Activated naive CD4-positive, alpha-beta T cell treated with anti-CD3 and anti-CD28 coated beads, Interleukin-2, amount 50 U/mL, for 72 hours (primary cell): ENCODE data around the gene JAKMIP1. TPM values are rescaled to one million over a fixed set of nuclear protein-coding genes. Genes with fewer than 3 reads are reported as not detected.

Source experiments
- ATAC-seq, 2 donors: fragments of 150-1000 bp; cut with Tn5 transposase; 2 replicates each; pipeline ENCODE4 v1.10.0; 2021; ENCODE audit warnings: mild to moderate bottlenecking in 2 of 2, moderate library complexity in 2 of 2
- DNase-seq, 2 donors: peaks; one replicate each; pipeline ENCODE4 v3.0.0; 2021 to 2022; ENCODE audit warnings: low spot score in 2 of 2
- H3K27ac Mint-ChIP-seq, 2 donors: one replicate each; pipeline ENCODE4 v1.8.0; 2022; ENCODE audit warnings: mild to moderate bottlenecking in 2 of 2, mixed read lengths in 2 of 2
- H3K36me3 Mint-ChIP-seq, 2 donors: one replicate each; pipeline ENCODE4 v1.8.0; 2022; ENCODE audit warnings: mixed read lengths in 2 of 2
- H3K9me3 Mint-ChIP-seq, 2 donors: one replicate each; pipeline ENCODE4 v1.8.0; 2022; ENCODE audit warnings: mixed read lengths in 2 of 2
- total RNA-seq, 2 donors: library from RNA; stranded (reverse); gene quantifications; one replicate each; pipeline ENCODE4 v1.2.3, GENCODE V29; 2022

JAKMIP1 gene
- total RNA-seq, 2 donors from 2014 or later: 1.3 to 7.4 TPM

DNA sequence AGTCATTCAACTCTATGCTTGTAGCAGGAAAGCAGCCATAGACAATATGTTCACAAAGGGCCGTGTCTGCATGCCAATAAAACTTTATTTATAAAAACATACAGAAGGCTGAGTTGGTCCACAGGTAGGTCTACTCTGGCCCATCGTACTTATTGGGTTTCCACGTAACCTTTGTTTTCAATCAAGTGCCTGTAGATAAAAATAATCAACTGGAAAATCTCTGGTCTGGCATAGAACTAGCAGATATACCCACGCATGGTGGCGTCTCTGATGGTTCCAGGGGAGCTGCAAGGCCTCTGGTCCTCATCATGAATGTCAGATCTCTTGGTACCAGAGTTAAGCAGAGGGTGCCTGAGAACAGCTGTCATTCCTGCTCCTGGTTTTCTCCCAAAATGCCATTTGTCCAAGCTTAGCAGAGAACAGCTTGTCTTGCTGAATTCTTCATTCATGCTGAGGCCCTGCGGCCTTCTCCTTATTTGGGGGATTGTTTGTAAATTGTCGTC is 31.4 kb upstream of the JAKMIP1 start:
- ATAC-seq: no peak
- no peak overlapping the region for H3K27ac Mint-ChIP-seq

DNA sequence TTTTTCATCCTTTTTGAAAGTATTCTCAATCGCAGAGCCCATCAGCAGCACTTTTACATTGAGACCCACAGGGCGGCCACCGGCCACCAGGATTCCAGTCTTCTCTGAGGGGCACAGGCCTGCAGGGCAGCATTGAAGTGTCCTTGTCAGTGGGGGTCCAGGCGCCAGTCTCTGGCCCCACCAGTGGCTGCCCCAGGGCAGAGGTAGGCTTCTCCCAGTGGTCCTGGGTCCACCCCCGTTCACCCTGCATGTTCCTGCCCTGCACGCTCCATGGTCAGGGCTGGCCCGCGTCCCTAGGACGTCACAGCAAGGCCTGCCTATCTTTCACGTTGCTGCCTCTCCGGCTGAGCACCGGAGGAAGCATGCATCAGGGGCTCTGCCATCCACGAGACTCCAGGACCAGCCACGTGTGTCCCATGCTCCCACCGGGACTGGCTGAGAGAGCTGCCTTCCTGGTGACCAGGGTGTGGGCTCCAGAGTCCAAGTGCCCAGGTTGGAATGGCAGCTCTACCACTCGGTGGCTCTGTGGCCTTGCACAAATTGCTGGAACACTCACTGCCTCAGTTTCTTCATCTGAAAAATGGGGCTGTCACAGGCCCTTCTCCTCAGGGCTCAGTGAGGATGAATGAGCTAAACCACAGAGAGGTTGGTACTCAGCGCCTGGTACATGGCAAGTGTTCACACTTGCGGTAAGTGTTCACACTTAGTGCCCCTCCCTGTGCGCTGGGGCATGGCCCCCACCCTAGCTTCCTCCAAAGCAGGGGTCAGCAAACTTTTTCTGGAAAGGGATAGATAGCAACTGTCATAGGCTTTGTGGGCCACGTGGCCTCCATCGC is 30.7 kb upstream of the JAKMIP1 start:
- Mint-ChIP-seq H3K36me3 (no peaks in the 10 kb centered on the region), H3K27ac (no peak overlapping the region), H3K9me3 (no peaks in the 10 kb centered on the region)
- DNase-seq (peak in 1 of 2 donors; percentile 38), ATAC-seq (no peak)

More for the DNA sequence above, 31.4 kb upstream of the JAKMIP1 start:
- Mint-ChIP-seq H3K9me3 (no peaks in the 10 kb centered on the region), H3K36me3 (no peaks in the 10 kb centered on the region)
- peak in 1 of 2 donors; percentile 21 for DNase-seq

DNA sequence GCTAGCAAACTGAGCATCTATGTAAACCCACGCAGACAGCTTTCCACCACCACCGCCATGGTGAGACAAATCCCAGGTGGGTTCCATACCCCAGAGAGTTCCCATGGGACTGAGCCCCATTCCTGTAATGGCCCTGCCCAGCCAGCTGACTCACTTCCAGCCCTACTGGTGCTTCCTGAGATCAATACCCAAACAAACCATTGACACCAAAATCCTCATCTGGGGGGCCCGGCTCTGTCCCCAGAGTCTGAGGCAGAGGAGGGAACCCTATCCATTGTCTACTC is 30.1 kb upstream of the JAKMIP1 start:
- peak in 1 of 2 donors; percentile 11 for DNase-seq
- Mint-ChIP-seq H3K36me3 (no peaks in the 10 kb centered on the region), H3K9me3 (no peaks in the 10 kb centered on the region), H3K27ac (no peak overlapping the region)
- ATAC-seq: no peak

- Mint-ChIP-seq H3K36me3 (no peaks in the 10 kb centered on the region), H3K27ac (no peak overlapping the region), H3K9me3 (no peaks in the 10 kb centered on the region)
- ATAC-seq (no peak), DNase-seq (peak in 1 of 2 donors; percentile 50)
These were observed 29.5 kb upstream of the JAKMIP1 start for GRCh38 chr4:6229671-6230501.

DNA sequence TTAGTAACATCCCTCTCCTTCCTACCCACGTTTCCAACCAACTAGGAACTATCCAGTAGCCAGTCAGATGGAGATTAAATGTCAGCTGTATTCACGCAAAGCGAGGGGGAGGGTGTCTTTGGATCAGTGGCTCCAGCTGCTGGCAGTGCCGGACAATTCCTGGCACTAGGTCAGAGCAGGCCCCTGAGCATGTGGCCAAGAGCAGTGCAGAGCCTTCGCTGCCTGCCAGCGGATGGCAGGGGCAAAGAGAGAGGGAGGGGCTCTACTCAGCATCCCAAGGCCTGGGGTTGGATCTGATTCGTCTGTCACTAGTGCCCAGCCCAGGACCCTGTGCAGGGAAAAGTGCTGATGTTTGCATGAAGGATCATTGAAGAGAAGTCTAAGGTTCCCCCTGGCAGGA is 28.7 kb upstream of the JAKMIP1 start:
- H3K36me3 Mint-ChIP-seq: no peaks in the 10 kb centered on the region
- no peak for ATAC-seq
- no peak overlapping the region for H3K27ac Mint-ChIP-seq
- DNase-seq: peak in 1 of 2 donors; percentile 37
- H3K9me3 Mint-ChIP-seq: no peaks in the 10 kb centered on the region

GRCh38 chr4:6228158-6229067 is 28.1 kb upstream of the JAKMIP1 start:
- Mint-ChIP-seq H3K9me3 (no peaks in the 10 kb centered on the region), H3K36me3 (no peaks in the 10 kb centered on the region), H3K27ac (no peak overlapping the region)
- no peak for ATAC-seq
- DNase-seq: no peak

DNA sequence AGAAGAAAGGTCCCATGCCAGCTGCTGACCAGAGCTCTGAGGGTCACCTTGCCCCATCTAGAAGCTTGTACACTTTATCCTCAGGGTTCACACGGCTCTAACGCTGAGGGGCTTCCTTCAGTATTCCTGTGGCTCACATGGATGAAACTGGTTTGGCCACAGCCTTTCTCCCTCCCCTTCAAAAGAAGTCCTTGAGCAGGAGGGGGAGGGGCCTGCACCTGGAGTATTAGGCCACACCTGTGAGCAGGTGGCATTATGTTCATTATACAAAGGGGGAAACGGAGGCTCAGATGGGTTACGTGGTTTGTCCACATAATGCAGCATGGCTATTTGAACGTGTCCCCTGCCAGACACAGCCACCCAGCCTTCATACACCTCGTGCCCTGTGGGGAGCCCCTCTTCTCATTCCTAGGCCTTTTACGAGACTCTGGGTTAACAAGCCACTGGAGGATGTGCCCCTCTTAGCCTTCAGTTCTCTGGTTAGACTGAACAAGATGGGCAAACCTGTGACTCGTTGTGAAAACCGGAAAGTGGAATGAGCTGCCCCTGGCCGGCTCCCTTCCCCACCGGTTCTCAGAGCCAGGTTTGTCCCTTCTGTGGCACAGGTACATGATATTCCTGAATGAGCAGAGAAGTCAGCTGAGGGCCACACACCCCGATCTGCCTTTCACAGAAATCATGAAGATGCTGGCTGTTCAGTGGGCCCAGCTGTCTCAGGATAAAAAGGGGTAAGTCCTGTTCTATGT is 27.2 kb upstream of the JAKMIP1 start:
- no peak for ATAC-seq
- DNase-seq: no peak
- Mint-ChIP-seq H3K9me3 (peaks cover 0 to 2% of the 10 kb centered on the region in 2 donors), H3K36me3 (peaks cover 2% of the 10 kb centered on the region in 2 donors), H3K27ac (no peak overlapping the region)

GRCh38 chr4:6226506-6226905 is 26.2 kb upstream of the JAKMIP1 start:
- peaks cover 0 to 4% of the 10 kb centered on the region in 2 donors for H3K9me3 Mint-ChIP-seq
- DNase-seq (peak in 1 of 2 donors; percentile 21), ATAC-seq (no peak)
- H3K36me3 Mint-ChIP-seq: peaks cover 4 to 6% of the 10 kb centered on the region in 2 donors
- no peak overlapping the region for H3K27ac Mint-ChIP-seq

DNA sequence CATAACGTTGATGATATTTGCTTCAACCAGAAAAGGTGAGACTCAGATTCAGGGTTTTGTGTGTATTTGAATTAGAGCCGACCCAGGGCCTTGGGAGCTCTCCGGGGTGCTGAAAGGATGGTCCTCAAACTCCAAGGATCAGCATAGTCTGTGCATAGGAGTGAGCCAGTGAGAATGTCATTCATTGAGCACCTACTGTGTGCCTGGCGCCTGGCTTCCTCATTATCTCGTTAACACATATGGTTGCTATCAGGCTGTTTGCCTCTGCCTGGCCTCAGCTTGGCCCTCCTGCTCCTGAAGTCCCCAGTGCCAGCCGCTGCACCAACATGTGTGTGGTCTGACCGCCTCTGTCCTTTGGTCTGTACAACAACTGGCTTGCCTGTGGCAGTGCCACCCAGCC is 25.1 kb upstream of the JAKMIP1 start:
- Mint-ChIP-seq H3K36me3 (peaks cover 6 to 14% of the 10 kb centered on the region in 2 donors), H3K9me3 (peaks cover 0 to 4% of the 10 kb centered on the region in 2 donors), H3K27ac (no peak overlapping the region)
- DNase-seq (no peak), ATAC-seq (no peak)

DNA sequence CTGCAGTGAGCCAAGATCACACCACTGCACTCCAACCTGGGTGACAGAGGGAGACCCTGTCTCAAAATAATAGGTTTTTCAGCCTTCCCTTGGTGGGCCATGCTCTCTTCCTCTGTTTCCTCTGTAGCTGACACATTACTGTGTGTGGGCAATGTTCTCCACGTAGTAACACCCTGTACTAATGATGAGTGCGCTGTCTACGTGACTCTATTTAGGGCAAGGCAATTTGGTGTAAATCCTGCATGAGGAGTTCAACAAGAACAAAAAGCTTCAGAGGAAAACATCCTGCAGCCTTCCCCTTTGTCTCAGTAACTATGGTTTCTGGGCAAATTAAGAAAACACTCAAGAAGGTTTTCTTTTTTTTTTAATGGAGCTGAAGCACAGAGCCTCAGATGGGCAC is 24.4 kb upstream of the JAKMIP1 start:
- no peak for DNase-seq
- no peak for ATAC-seq
- no peak overlapping the region for H3K27ac Mint-ChIP-seq
- peaks cover 0 to 4% of the 10 kb centered on the region in 2 donors for H3K9me3 Mint-ChIP-seq
- peaks cover 6 to 14% of the 10 kb centered on the region in 2 donors for H3K36me3 Mint-ChIP-seq

DNA sequence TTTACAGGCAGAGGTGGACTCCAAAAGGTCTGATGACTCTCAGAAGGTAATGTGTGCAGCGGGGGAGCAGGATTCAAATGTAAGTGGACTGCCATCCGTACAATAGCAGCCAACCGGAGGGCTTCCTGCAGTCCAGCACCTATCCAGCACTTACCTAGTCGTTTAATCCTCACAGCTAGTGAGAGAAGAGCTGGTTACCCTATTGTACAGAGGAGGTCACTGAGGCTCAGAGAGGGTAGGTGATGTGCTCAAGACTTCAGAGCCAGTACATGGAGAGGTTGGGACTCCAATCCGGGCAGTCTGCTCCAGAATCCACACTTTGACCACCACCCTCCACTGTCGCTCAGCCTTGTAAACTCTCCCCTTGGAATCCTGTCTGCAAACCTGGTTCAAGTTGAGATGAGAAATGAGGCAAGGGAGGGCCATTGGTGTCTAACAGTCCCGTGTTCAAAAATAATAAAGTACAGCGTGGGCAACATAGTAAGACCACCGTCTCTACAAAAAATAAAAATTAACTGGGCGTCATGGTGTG is 22.5 kb upstream of the JAKMIP1 start:
- no peak for ATAC-seq
- Mint-ChIP-seq H3K9me3 (peaks cover 0 to 4% of the 10 kb centered on the region in 2 donors), H3K36me3 (peaks cover 6 to 14% of the 10 kb centered on the region in 2 donors), H3K27ac (no peak overlapping the region)
- peak in 1 of 2 donors; percentile 16 for DNase-seq

- H3K27ac Mint-ChIP-seq: no peak overlapping the region
- H3K36me3 Mint-ChIP-seq: peaks cover 6 to 14% of the 10 kb centered on the region in 2 donors
- H3K9me3 Mint-ChIP-seq: peaks cover 0 to 4% of the 10 kb centered on the region in 2 donors
- DNase-seq (peak in 1 of 2 donors; percentile 38), ATAC-seq (peak in 1 of 2 donors; percentile 26)
These were observed 21.8 kb upstream of the JAKMIP1 start for GRCh38 chr4:6221851-6222760.

DNA sequence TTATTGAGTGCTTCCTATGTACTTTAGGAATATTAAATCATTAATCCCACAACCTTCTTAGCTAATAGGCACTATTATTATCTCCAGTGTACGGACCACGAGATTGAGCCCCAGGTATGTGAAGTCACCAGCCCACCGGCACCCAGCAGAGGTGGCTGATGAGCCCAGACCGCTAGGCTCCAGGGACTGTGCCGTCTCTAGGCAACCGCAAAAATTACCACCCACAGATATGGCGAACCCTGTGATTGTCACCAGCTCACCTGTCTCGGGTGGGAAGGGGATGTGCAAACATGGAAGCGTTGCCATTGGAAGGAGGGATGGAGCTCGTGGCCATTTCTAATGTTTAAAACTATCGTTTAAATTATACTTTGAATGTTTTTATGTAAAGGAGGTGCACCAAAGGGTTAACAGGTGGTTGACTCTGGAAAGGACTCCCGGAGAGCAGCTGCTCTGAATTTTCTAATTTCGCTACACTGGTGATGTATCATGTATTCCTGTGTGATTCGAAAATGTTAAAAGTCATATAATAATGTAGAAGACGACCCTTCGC is 21.0 kb upstream of the JAKMIP1 start:
- Mint-ChIP-seq H3K27ac (no peak overlapping the region), H3K36me3 (peaks cover 6 to 14% of the 10 kb centered on the region in 2 donors), H3K9me3 (peaks cover 0 to 4% of the 10 kb centered on the region in 2 donors)
- ATAC-seq: no peak
- DNase-seq: no peak

DNA sequence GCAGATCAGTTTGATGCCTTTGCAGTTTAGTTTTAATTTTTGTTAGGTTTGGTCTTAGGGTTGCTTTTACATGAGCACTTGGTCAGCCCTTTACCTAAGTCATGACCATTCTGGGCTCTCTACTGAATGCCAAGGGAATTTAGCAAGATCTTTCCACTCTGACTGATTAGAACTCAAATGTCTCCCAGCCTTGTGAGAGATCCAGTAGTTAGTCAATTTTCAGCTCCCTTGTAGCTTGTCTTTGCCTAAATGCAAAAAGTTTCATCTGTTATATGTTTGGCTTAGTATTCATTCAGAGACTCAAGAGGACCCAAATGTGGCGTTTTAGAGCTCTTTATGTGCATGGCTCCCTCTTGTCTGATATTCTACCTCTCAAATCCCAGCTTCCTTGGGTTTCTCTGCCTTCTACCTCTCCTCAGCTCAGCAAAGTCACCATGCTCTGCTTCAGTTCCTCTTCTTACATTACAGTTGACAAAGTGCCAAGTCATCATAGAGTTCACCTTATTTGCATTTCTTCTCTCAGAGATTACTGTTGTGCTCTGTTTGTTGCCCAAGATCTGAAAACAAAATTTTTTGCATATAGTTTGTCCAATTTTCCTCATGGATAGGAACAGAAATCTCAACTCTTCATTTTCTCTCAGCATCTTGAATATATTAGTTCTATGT is 17.5 kb upstream of the JAKMIP1 start:
- no peak overlapping the region for H3K27ac Mint-ChIP-seq
- H3K36me3 Mint-ChIP-seq: peaks cover 6 to 14% of the 10 kb centered on the region in 2 donors
- no peak for ATAC-seq
- H3K9me3 Mint-ChIP-seq: peaks cover 0 to 4% of the 10 kb centered on the region in 2 donors
- DNase-seq: no peak
